Amniotic stem cell (primary cell): ENCODE results near the gene LMOD3.

Source experiments
- DNase-seq: peaks from one replicate; lab custom pipeline; 2025; lab: John Stamatoyannopoulos, UW

Gene LMOD3

GRCh38 chr3:69122403-69122802 lies at the start of gene LMOD3:
Gene LMOD3 (minus strand): TSS chr3:69122595. CDS start chr3:69122386, 209 bp downstream.
- no peak for DNase-seq

- no peak for DNase-seq
These were observed 49.7 kb upstream of the LMOD3 start for GRCh38 chr3:69172058-69172457.

DNA sequence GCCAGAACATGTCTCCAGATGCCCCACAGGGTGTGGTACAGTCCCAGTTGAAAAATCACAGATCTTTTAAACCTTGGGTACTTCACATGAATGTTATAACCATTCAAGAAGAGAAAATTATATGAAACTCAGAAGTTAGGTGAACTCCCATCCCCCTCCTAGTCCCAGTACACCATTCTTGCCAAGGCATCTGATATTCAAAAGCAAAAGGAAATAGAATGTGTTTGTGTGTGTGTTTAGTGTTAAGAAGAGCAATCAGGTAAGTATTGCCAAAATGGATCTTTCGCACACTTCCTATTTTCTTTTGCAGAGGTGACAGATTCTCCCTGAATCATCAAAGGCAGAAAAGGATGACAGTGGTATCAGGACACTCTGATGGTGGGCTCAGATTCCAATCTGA lies 44.1 kb upstream of the LMOD3 start:
- no peak for DNase-seq

- DNase-seq = no peak
These were observed 43.3 kb upstream of the LMOD3 start for GRCh38 chr3:69165744-69166143.

- DNase-seq = no peak
These were observed 41.9 kb upstream of the LMOD3 start for GRCh38 chr3:69164296-69164695.

DNA sequence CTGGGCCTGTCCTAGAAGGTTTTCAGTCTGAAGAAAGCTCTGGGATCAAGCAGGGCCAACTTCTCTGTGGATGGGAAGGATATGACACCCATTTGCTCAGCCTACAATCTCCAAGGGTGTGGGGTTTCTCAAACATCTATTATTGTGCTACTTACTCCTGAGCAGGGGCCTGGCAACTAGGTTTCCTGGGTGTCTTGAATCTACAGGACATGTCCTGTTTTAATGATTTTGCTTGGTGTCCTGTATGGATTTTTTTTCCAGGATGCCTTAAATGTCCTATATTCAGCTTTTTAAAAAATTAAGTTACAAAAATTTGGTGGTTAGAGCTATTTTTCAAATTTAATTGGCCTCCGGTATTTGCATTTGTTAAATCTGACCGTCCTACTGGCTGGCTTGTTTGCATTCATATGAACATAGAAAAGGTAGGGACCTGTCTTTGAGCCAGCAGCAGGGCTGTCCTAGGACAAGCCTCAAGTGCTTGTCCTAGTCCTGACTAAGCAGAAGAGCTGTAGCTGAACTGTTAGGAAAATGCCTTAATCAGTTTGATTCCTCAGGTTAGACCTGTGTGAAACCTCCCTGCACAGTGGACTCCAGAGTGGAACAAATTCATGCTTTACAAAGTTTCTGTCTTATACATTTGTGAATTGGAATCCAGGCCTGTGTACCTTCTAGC lies 40.0 kb upstream of the LMOD3 start:
- DNase-seq = no peak

- no peak for DNase-seq
These were observed 39.4 kb upstream of the LMOD3 start for GRCh38 chr3:69161587-69162307.

GRCh38 chr3:69160525-69160924 lies 38.1 kb upstream of the LMOD3 start:
- DNase-seq = no peak

DNA sequence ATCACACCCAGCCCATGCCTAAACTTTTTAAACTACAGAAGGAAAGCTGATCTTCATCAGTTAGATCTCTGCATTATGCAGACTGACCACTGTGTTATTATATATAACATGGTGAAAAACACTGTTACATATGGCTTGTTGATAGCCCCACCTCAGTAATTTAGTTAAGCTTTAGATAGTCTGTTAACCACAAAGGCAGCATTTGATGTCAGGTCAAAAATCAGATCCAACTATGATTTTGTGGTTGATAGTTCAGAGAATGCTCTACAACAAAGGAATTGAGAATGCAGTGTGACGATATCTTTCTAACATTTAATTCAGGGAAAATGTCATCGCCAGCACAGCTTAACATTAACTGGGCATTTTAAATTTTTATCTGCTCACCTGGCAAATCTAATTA lies 37.7 kb upstream of the LMOD3 start:
- no peak for DNase-seq

GRCh38 chr3:69149586-69149985 lies 27.2 kb upstream of the LMOD3 start:
- DNase-seq = no peak

DNA sequence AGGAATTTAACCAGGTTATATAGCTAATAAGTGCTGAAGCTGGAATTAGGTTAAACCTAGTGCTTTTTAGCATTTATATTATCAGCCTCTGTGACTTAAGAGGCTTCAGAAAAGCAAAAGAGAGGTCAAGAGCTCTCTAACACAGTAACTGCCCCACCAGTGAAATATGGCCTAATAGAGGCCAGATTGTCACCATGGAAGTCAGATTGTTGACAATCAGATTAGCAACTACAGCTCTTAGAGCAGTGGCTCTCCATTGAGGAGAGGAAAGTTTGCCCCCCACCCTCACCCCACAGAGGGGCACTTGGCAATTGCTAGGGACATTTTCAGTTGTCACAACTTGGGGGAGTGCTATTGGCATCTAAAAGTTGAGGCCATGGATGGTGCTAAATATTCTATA lies 23.3 kb upstream of the LMOD3 start:
- DNase-seq = no peak

GRCh38 chr3:69144631-69145245 lies 22.3 kb upstream of the LMOD3 start:
- no peak for DNase-seq

DNA sequence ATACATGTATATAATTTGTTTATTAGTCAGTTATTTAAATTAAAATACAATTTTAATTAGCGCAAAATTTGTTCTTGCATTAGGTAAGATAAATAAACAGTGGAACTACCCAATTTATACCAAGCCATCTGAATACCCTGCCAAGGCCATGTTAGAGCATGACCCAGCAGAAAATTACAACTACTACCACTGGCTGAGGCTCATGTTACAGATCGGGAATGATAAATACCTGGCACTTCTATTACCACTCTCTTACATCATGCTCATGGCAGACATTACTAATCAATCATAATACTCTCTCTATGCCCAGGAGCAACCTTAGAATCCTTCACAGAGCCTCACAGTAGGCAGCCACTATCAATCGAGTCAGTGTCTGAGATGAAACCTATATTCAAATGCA lies 21.2 kb upstream of the LMOD3 start:
- DNase-seq = no peak

DNA sequence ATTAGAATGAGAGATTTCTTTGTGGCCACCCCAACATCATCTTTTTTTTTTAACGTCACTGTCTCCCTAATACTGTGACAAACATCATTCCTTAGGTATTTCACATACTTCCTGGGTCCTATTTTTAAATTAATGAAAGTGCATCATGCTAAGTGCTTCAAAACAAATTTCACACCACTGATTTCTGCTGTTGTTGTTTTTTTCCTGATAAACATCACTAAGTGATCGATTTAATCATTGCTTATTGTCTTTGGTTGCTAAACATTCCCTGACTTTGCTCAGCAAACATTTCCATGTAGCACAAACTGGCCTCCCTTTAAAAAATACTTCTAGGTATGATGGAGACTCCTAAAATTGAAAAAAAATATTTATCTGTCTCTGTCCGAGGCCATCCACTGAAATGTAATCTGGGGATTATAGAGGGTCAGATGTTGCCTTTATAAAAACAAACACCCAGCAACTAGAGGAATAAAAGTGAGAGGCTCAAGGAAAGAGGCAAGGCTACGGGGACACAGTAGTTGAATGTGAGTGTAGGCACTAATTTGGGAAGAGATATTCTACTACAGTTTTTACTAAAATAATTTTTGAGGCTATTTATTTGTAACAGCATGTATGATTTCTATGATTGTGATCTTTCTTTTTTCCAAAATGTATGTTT lies 20.5 kb upstream of the LMOD3 start:
- no peak for DNase-seq

GRCh38 chr3:69142090-69142489 lies 19.7 kb upstream of the LMOD3 start:
- no peak for DNase-seq

DNA sequence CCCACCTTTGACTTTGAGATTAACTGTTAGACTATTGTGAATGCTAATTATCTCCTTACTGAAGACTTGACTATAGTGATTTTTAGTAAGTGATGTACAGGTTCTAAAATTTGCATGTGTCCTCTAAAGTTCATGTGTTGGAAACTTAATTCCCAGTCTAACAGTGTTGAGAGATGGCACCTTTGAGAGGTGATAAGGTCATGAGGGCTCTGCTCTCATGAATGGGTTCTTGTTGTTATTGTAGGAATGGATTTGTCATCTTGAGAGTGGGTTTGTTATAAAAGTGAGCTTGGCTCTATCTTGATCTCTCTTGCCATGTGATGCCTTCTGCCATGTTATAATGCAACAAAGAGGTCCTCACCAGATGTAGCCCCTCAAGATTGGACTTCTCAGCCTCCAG lies 18.9 kb upstream of the LMOD3 start:
- no peak for DNase-seq

DNA sequence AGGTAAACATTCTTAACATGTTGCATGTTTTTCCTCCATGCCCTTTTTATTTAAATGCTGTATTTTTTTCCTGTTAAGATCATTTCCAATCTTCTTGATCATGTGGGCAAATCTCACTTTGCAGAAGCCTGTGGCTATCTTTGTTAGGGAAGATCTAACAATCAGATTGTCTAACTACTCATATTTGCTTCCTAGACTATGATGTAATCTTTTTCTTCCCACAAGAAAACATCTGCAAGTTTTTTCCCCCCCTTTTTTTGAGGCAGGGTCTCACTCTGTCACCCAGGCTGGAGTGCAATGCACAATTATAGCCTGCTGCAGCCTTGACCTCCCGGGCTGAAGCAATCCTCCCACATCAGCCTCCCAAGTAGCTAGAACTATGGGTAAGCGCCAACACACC lies 15.0 kb upstream of the LMOD3 start:
- DNase-seq = no peak

- no peak for DNase-seq
These were observed 14.6 kb upstream of the LMOD3 start for GRCh38 chr3:69137005-69137404.

GRCh38 chr3:69130689-69131088 lies 8.3 kb upstream of the LMOD3 start:
- no peak for DNase-seq

- DNase-seq = no peak
These were observed 7.1 kb upstream of the LMOD3 start for GRCh38 chr3:69129531-69129930.

- no peak for DNase-seq
These were observed 6.1 kb upstream of the LMOD3 start for GRCh38 chr3:69128509-69128908.

DNA sequence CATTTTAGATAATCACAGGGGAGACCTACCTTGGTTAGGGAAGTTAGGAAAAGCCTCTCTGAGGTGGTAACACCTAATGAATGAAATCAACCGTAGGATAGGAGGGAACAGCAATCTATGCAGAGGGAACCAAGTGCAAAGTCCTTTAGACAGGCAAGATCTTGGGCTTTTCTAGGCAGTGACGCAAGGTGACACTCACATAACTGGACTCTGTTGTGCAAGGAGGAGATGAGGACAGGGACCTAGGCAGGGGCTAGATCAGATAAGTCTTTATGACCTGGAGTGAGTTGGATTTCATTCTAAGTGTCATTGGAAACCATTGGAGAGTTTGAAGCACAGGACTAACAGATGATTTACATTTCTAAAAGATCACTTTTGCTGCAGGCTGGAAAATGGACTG lies 4.6 kb upstream of the LMOD3 start:
- no peak for DNase-seq

GRCh38 chr3:69126216-69126615 lies 3.8 kb upstream of the LMOD3 start:
- DNase-seq = no peak
